RWPE1 (cell line): ENCODE measurements around the gene MORN3.
"Not testable (repeated sequence)": the region's sequence is repeated elsewhere in the genome, so short reads cannot be mapped to it uniquely, and the experiment has no call there.

Experiments
- CTCF ChIA-PET: fragments of 350-600 bp; sonication (Branson Sonifier 250); formaldehyde crosslinking; extraction: SDS; loops from one replicate; lab custom pipeline; 2021; lab: Yijun Ruan, JAX
- POLR2A ChIA-PET: fragments of 400-600 bp; formaldehyde crosslinking; extraction: SDS; loops from one replicate; lab custom pipeline; 2020; ENCODE audit warnings: antibody characterized with exemption; ENCODE audit not compliant: low non-redundant PET; lab: Yijun Ruan, JAX
- DNase-seq: peaks from one replicate; pipeline ENCODE4 v3.0.0; 2012; ENCODE audit warnings: low spot score
- H3K27ac ChIP-seq: fragments of 450-650 bp; 2 replicates; pipeline ENCODE4 v1.5.1; 2017
- TF ChIP-seq, protein P1 (sequence below): fragments of 450-650 bp; conservative IDR thresholded peaks from 2 replicates; pipeline ENCODE4 v1.5.1; 2017; ENCODE audit warnings: low read depth, mild to moderate bottlenecking

Gene MORN3

DNA sequence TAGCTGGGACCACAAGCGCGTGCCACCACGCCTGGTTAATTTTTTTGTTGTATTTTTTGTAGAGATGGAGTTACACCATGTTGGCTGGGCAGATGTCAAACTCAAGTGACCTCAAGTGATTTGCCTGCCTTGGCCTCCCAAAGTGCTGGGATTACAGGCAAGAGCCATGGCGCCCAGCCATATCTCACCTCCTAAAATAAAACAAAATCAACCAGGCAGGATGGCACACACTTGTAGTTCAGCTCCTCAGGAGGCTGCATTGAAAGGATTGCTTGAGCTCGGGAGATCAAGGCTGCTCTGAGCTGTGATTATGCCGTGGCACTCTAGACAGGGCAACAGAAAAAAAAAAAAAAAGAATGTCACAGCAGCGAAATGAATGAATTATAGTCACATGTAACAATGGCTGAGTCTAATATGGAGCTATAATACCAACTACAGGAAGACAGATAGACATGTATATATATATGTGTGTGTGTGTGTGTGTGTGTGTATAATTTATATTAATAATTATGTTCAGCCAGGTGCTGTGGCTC lies 23.8 kb upstream of the MORN3 start:
- ChIA-PET POLR2A (interaction anchor here (0.6 kb wide), 1 partner anchor 77 kb away, joined by 3 read pairs; no protein-coding TSS in a partner anchor), CTCF (interaction anchor here (3.1 kb wide), 1 partner anchor 100 kb away, joined by 13 read pairs; the partner anchor contains the start of gene RHOF)
- DNase-seq, result no peak
- H3K27ac ChIP-seq, result no peak overlapping the region
- TF ChIP-seq, protein P1, sequence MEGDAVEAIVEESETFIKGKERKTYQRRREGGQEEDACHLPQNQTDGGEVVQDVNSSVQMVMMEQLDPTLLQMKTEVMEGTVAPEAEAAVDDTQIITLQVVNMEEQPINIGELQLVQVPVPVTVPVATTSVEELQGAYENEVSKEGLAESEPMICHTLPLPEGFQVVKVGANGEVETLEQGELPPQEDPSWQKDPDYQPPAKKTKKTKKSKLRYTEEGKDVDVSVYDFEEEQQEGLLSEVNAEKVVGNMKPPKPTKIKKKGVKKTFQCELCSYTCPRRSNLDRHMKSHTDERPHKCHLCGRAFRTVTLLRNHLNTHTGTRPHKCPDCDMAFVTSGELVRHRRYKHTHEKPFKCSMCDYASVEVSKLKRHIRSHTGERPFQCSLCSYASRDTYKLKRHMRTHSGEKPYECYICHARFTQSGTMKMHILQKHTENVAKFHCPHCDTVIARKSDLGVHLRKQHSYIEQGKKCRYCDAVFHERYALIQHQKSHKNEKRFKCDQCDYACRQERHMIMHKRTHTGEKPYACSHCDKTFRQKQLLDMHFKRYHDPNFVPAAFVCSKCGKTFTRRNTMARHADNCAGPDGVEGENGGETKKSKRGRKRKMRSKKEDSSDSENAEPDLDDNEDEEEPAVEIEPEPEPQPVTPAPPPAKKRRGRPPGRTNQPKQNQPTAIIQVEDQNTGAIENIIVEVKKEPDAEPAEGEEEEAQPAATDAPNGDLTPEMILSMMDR, result no peak

DNA sequence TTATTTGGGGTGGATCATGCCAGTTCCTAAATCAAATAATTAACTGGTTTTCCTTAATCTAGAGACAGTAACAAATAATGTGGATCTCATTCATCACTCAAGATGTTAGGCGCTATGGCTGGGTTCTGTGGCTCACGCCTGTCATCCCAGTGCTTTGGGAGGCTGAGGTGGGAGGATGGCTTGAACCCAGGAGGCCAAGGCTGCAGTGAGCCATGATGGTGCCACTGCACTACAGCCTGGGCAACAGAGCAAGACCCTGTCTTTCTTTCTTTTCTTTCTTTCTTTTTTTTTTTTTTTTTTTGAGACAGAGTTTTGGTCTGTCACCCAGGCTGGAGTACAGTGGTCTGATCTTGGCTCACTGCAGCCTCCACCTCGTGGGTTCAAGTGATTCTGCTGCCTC lies 23.3 kb upstream of the MORN3 start:
- ChIA-PET CTCF (interaction anchor here (3.1 kb wide), 1 partner anchor 101 kb away, joined by 13 read pairs; the partner anchor contains the start of gene RHOF), POLR2A (interaction anchor here (0.6 kb wide), 1 partner anchor 77 kb away, joined by 3 read pairs; no protein-coding TSS in a partner anchor)
- not testable (repeated sequence) for DNase-seq, H3K27ac ChIP-seq

DNA sequence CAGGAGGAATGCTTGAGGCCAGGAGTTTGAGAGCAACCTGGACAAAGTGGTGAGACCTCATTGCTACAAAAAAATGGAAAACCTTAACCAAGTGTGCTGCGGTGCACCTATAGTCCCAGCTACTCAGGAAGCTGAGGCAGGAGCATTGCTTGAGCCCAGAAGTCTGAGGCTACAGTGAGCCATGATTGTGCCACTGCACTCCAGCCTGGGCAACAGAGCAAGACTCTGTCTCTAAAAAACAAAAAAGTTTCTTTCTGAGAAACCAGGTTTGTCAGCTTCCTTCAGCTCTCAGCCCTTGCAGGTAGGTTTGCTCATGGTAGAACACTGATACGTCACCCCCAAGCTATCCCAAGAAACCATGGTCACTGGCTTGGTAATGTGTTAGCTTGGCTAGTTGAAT lies 20.0 kb upstream of the MORN3 start:
- CTCF ChIA-PET, result interaction anchor here (0.6 kb wide), 1 partner anchor 433 kb away, joined by 3 read pairs; no protein-coding TSS in a partner anchor
- H3K27ac ChIP-seq, result no peak overlapping the region
- POLR2A ChIA-PET, result interaction anchor here (0.6 kb wide), 1 partner anchor 22 kb away, joined by 4 read pairs; no protein-coding TSS in a partner anchor
- TF ChIP-seq, protein P1, result no peak
- DNase-seq, result no peak

DNA sequence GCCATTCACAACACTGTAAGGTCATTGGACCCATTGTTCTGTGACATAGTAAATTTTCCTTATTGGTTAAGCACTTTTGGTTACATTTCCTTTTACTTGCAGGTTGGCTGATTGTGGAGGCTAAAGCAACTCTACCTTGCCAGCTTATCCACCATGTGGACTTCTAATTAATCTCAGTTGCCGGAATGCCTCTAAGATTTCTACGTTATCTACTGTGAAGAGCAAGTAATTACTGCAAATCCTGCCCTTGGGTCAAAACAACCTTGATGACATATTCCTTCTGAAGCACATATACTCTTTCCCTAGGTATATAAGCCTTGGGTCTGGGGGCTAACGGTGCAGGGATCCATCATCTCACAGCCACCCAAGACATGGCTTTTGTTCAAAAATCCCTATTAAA lies 19.5 kb upstream of the MORN3 start:
- ChIA-PET CTCF (no interaction called here), POLR2A (interaction anchor here (0.6 kb wide), 1 partner anchor 23 kb away, joined by 4 read pairs; no protein-coding TSS in a partner anchor)
- TF ChIP-seq, protein P1, result no peak
- no peak for DNase-seq
- H3K27ac ChIP-seq, result no peak overlapping the region

DNA sequence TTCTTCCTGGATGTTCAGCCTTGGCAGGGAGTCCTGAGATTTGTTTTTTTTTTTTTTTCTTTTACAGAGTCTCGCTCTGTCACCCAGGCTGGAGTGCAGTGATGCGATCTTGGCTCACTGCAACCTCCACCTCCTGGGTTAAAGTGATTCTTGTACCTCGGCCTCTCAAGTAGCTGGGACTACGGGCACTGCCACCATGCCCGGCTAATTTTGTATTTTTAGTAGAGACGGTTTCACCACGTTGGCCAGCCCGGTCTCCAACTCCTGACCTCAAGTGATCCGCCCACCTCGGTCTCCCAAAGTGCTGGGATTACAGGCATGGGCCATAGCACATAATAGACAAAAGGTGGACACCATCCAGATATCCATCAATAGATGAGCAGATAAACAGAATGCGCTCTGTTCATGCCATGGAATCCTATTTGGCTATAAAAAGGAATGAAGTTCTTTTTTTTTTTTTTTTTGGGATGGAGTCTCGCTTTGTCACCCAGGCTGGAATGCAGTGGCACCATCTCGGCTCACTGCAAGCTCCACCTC lies 10.3 kb upstream of the MORN3 start:
- POLR2A ChIA-PET, DNase-seq, H3K27ac ChIP-seq: not testable (repeated sequence)
- CTCF ChIA-PET, result interaction anchor here (0.6 to 1.8 kb wide), 4 partner anchors 11 to 1558 kb away, joined by 3 to 7 read pairs (median 4); no protein-coding TSS in a partner anchor

DNA sequence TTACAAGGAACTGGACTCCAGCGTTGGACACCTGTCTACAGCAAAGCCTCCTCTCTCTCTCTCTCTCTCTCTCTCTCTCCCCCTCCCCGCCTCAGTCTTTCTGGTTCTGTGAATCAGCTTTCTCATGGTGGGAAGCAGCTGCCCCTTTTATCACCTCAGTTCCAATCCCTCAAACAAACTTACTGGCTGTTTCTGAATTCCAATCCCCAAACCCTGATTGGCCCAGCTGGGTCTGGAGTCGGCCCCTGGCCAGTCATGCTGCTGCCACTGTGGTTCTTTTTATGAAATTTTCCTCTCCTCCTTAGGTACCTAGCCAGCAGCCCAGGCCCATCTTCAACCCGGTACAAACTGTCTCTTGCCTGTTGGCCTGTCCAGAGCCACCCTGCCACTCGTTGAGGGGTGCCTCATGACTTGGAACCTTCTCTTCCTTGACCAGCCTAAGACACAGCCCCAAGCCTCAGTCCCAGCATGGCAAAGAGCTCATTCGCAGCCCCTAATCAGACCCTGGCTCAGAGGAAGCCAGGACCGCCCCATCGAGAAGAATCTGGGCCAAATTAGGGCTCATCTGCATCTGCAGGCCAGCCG lies 9.4 kb upstream of the MORN3 start:
- DNase-seq, result no peak
- ChIA-PET CTCF (interaction anchor here (0.6 to 1.0 kb wide), 3 partner anchors 10 to 178 kb away, joined by 3 to 5 read pairs (median 4); no protein-coding TSS in a partner anchor), POLR2A (no interaction called here)
- TF ChIP-seq, protein P1, result no peak
- H3K27ac ChIP-seq, result no peak overlapping the region

DNA sequence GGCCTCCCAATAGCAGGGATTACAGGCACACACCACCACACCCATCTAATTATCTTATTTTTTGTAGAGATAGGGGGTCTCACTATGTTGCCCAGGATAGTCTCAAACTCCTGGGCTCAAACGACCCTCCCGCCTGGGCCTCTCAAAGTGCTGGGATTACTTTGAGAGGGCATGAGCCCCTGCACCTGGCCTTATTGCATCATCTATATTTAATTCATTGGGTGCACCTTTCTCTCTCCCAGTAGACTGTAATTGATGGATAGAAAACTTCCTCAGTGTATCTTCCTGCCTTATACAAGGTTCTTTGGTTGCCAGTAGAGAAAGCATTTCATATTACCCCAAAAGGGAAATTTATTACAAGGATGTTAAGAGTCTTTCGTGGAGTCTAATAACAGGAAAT lies 8.9 kb upstream of the MORN3 start:
- ChIA-PET POLR2A (no interaction called here), CTCF (interaction anchor here (0.7 kb wide), 1 partner anchor 80 kb away, joined by 3 read pairs; no protein-coding TSS in a partner anchor)
- H3K27ac ChIP-seq, result no peak overlapping the region
- DNase-seq, result no peak
- TF ChIP-seq, protein P1, result no peak
